ENCODE results near the gene PLCB3. TPM values are rescaled to one million over a fixed set of nuclear protein-coding genes. Genes with fewer than 3 reads are reported as not detected.

The PLCB3 gene
- total and polyA plus RNA-seq, 4 donors, result 16.9 to 32.3 (median 28.3) TPM

- Histone ChIP-seq H3K27ac (ENCODE audit: low read depth in 1 of 2, low read length in 2 of 2) (no peak overlapping the region), H3K4me3 (ENCODE audit: low read length in 2 of 2) (peak overlapping the region in 1 of 2 donors; percentile 48), H3K27me3 (ENCODE audit: control insufficient read depth in 1 of 2, insufficient read depth in 2 of 2, low read length in 1 of 2) (no peaks in the 10 kb centered on the region), H3K9me3 (ENCODE audit: control insufficient read depth, low read length) (no peaks in the 10 kb centered on the region), H3K4me1 (ENCODE audit: control insufficient read depth in 1 of 2, insufficient read depth in 2 of 2, low read length in 2 of 2) (no peaks in the 10 kb centered on the region), H3K36me3 (ENCODE audit: control insufficient read depth in 1 of 2, insufficient read depth in 2 of 2, low read length in 1 of 2) (no peaks in the 10 kb centered on the region)
- intact Hi-C loops (cut with DNase I), result loop anchor here in 1 of 2 donors (5.0 kb wide), 1 partner anchor 38 kb away; the partner anchor contains the start of gene STIP1
- WGBS, 2 donors, result 56 to 58% methylated on average over 22 of the region's 22 CpGs
- ATAC-seq (ENCODE audit: low FRiP score) (no peak), DNase-seq (peak; percentile 57 to 70)
Measured at GRCh38 chr11:64224891-64225607, 26.3 kb upstream of the PLCB3 start.

- H3K9me3 ChIP-seq (ENCODE audit: control insufficient read depth, low read length), result no peaks in the 10 kb centered on the region
- H3K4me3 ChIP-seq (ENCODE audit: low read length in 2 of 2), result peak within 1 kb of the TSS; percentile 48 to 60
- no peaks in the 10 kb centered on the region for H3K4me1 ChIP-seq (ENCODE audit: control insufficient read depth in 1 of 2, insufficient read depth in 2 of 2, low read length in 2 of 2)
- ATAC-seq (ENCODE audit: low FRiP score) (peak; percentile 90), DNase-seq (peak; percentile 95 to 97)
- peak within 1 kb of the TSS in 1 of 2 donors; percentile 75 for H3K27ac ChIP-seq (ENCODE audit: low read depth in 1 of 2, low read length in 2 of 2)
- no peaks in the 10 kb centered on the region for H3K27me3 ChIP-seq (ENCODE audit: control insufficient read depth in 1 of 2, insufficient read depth in 2 of 2, low read length in 1 of 2)
- no peaks in the 10 kb centered on the region for H3K36me3 ChIP-seq (ENCODE audit: control insufficient read depth in 1 of 2, insufficient read depth in 2 of 2, low read length in 1 of 2)
- WGBS, 2 donors, result 0 to 1% methylated on average over 54 of the region's 54 CpGs
- intact Hi-C loops (cut with DNase I), result loop anchor here in 1 of 2 donors (5.0 kb wide), 1 partner anchor 39 kb away; the partner anchor contains the start of gene STIP1
Measured at GRCh38 chr11:64225608-64226506, 25.5 kb upstream of the PLCB3 start, which contains the start of the genes NUDT22 and TRPT1. TSS of gene NUDT22 (plus strand) at chr11:64226274. CDS start at chr11:64226653, 379 bp downstream. TSS of gene TRPT1 (minus strand) at chr11:64226186. CDS start at chr11:64225860, 326 bp downstream.

- no peaks in the 10 kb centered on the region for H3K9me3 ChIP-seq (ENCODE audit: control insufficient read depth, low read length)
- ATAC-seq (ENCODE audit: low FRiP score) (peak; percentile 48), DNase-seq (peak; percentile 81 to 83)
- H3K36me3 ChIP-seq (ENCODE audit: control insufficient read depth in 1 of 2, insufficient read depth in 2 of 2, low read length in 1 of 2), result no peaks in the 10 kb centered on the region
- intact Hi-C loops (cut with DNase I), result loop anchor here in 1 of 2 donors (5.0 kb wide), 1 partner anchor 39 kb away; the partner anchor contains the start of gene STIP1
- no peaks in the 10 kb centered on the region for H3K27me3 ChIP-seq (ENCODE audit: control insufficient read depth in 1 of 2, insufficient read depth in 2 of 2, low read length in 1 of 2)
- H3K27ac ChIP-seq (ENCODE audit: low read depth in 1 of 2, low read length in 2 of 2), result peak overlapping the region in 1 of 2 donors; percentile 75
- 7 to 10% methylated on average over 23 to 26 of the region's 26 CpGs for WGBS, 2 donors
- H3K4me3 ChIP-seq (ENCODE audit: low read length in 2 of 2), result peak overlapping the region; percentile 48 to 60
- no peaks in the 10 kb centered on the region for H3K4me1 ChIP-seq (ENCODE audit: control insufficient read depth in 1 of 2, insufficient read depth in 2 of 2, low read length in 2 of 2)
Measured at GRCh38 chr11:64226507-64227051, 24.8 kb upstream of the PLCB3 start.

GRCh38 chr11:64227405-64227956 lies 23.8 kb upstream of the PLCB3 start:
- no peak overlapping the region for H3K4me3 ChIP-seq (ENCODE audit: low read length in 2 of 2)
- H3K4me1 ChIP-seq (ENCODE audit: control insufficient read depth in 1 of 2, insufficient read depth in 2 of 2, low read length in 2 of 2), result no peaks in the 10 kb centered on the region
- intact Hi-C loops (cut with DNase I), result loop anchor here in 1 of 2 donors (5.0 kb wide), 1 partner anchor 40 kb away; the partner anchor contains the start of gene STIP1
- H3K9me3 ChIP-seq (ENCODE audit: control insufficient read depth, low read length), result no peaks in the 10 kb centered on the region
- ATAC-seq (ENCODE audit: low FRiP score), result no peak
- no peak for DNase-seq
- no peak overlapping the region for H3K27ac ChIP-seq (ENCODE audit: low read depth in 1 of 2, low read length in 2 of 2)
- no peaks in the 10 kb centered on the region for H3K36me3 ChIP-seq (ENCODE audit: control insufficient read depth in 1 of 2, insufficient read depth in 2 of 2, low read length in 1 of 2)
- WGBS, 2 donors, result 42 to 48% methylated on average over 3 of the region's 3 CpGs
- H3K27me3 ChIP-seq (ENCODE audit: control insufficient read depth in 1 of 2, insufficient read depth in 2 of 2, low read length in 1 of 2), result no peaks in the 10 kb centered on the region

- no peak for ATAC-seq (ENCODE audit: low FRiP score)
- Histone ChIP-seq H3K4me3 (ENCODE audit: low read length in 2 of 2) (no peak overlapping the region), H3K4me1 (ENCODE audit: control insufficient read depth in 1 of 2, insufficient read depth in 2 of 2, low read length in 2 of 2) (no peaks in the 10 kb centered on the region), H3K9me3 (ENCODE audit: control insufficient read depth, low read length) (no peaks in the 10 kb centered on the region), H3K27me3 (ENCODE audit: control insufficient read depth in 1 of 2, insufficient read depth in 2 of 2, low read length in 1 of 2) (no peaks in the 10 kb centered on the region), H3K36me3 (ENCODE audit: control insufficient read depth in 1 of 2, insufficient read depth in 2 of 2, low read length in 1 of 2) (no peaks in the 10 kb centered on the region), H3K27ac (ENCODE audit: low read depth in 1 of 2, low read length in 2 of 2) (peak overlapping the region in 1 of 2 donors; percentile 9)
- DNase-seq, result peak in 1 of 2 donors; percentile 67
- intact Hi-C loops (cut with DNase I), result loop anchor here in 1 of 2 donors (5.0 kb wide), 1 partner anchor 42 kb away; the partner anchor contains the start of gene STIP1
- 84 to 87% methylated on average over 12 of the region's 12 CpGs for WGBS, 2 donors
Measured at GRCh38 chr11:64229090-64229743, 22.1 kb upstream of the PLCB3 start.

GRCh38 chr11:64229744-64230170 lies 21.6 kb upstream of the PLCB3 start:
- WGBS, 2 donors, result 4 to 5% methylated on average over 13 of the region's 13 CpGs
- H3K36me3 ChIP-seq (ENCODE audit: control insufficient read depth in 1 of 2, insufficient read depth in 2 of 2, low read length in 1 of 2), result no peaks in the 10 kb centered on the region
- peak in 1 of 2 donors; percentile 65 for DNase-seq
- H3K27me3 ChIP-seq (ENCODE audit: control insufficient read depth in 1 of 2, insufficient read depth in 2 of 2, low read length in 1 of 2), result no peaks in the 10 kb centered on the region
- H3K9me3 ChIP-seq (ENCODE audit: control insufficient read depth, low read length), result no peaks in the 10 kb centered on the region
- peak overlapping the region; percentile 2 to 59 for H3K4me3 ChIP-seq (ENCODE audit: low read length in 2 of 2)
- H3K27ac ChIP-seq (ENCODE audit: low read depth in 1 of 2, low read length in 2 of 2), result peak overlapping the region in 1 of 2 donors; percentile 9
- intact Hi-C loops (cut with DNase I), result loop anchor here in 1 of 2 donors (5.0 kb wide), 1 partner anchor 42 kb away; the partner anchor contains the start of gene STIP1
- no peaks in the 10 kb centered on the region for H3K4me1 ChIP-seq (ENCODE audit: control insufficient read depth in 1 of 2, insufficient read depth in 2 of 2, low read length in 2 of 2)
- ATAC-seq (ENCODE audit: low FRiP score), result no peak

GRCh38 chr11:64230171-64230984 lies 21.0 kb upstream of the PLCB3 start, which contains the start of gene DNAJC4:
TSS of gene DNAJC4 (plus strand) at chr11:64230548. CDS start at chr11:64230855, 307 bp downstream.
- intact Hi-C loops (cut with DNase I), result no loop called here
- DNase-seq (peak; percentile 93 to 96), ATAC-seq (ENCODE audit: low FRiP score) (peak; percentile 80)
- Histone ChIP-seq H3K4me3 (ENCODE audit: low read length in 2 of 2) (peak within 1 kb of the TSS; percentile 41 to 59), H3K36me3 (ENCODE audit: control insufficient read depth in 1 of 2, insufficient read depth in 2 of 2, low read length in 1 of 2) (no peaks in the 10 kb centered on the region), H3K4me1 (ENCODE audit: control insufficient read depth in 1 of 2, insufficient read depth in 2 of 2, low read length in 2 of 2) (no peaks in the 10 kb centered on the region), H3K27me3 (ENCODE audit: control insufficient read depth in 1 of 2, insufficient read depth in 2 of 2, low read length in 1 of 2) (no peaks in the 10 kb centered on the region), H3K9me3 (ENCODE audit: control insufficient read depth, low read length) (no peaks in the 10 kb centered on the region), H3K27ac (ENCODE audit: low read depth in 1 of 2, low read length in 2 of 2) (peak within 1 kb of the TSS; percentile 32 to 72)
- WGBS, 2 donors, result 0 to 1% methylated on average over 59 to 62 of the region's 62 CpGs
